Measurements from ENCODE around the gene TRAPPC2L. TPM values are rescaled to one million over a fixed set of nuclear protein-coding genes. Genes with fewer than 3 reads are reported as not detected.

Gene TRAPPC2L
- total and polyA plus RNA-seq, 7 donors = 30.7 to 56.5 (median 42.1) TPM

DNA sequence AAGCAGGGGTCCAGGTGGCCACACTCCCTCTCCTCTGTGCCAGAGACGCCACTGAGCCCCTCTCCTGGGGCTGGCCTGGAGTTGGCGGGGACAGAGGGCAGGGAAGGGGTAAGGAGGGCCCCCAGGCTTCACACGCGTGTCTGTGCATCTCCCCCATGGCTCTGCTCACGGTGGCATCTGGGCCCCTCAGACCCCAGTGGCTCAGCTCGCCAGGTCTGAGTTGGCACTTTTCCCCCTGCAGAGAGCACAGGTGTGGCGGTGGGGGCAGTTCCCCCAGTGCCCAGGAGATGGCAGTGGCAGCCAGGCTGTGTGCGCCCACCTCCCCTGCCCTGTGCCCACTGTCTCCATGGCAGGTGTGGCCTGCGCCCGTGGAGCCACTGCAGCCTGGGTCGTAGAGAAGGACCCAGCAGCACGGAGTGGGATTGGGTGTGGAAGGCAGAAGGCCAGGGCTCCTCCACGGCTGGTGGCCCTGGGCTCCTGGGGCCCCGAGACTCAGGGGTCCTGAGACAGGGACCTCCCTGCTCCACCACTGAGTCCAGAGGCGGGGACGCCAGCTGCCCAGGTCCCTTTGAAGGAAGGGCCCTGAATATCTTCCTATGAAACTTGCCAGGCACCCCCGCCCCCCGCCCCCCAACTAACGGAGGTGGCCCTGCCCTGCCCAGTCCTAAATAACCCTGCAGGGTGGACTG, 40.9 kb upstream of the TRAPPC2L start:
- TF ChIP-seq POLR2A (IDR thresholded peaks at IDR 0.05) (no peak), POLR2AphosphoS5 (IDR thresholded peaks at IDR 0.05) (peak in 1 of 4 donors; percentile 9), EP300 (IDR thresholded peaks at IDR 0.05) (no peak)
- TF ChIP-seq, protein P1, sequence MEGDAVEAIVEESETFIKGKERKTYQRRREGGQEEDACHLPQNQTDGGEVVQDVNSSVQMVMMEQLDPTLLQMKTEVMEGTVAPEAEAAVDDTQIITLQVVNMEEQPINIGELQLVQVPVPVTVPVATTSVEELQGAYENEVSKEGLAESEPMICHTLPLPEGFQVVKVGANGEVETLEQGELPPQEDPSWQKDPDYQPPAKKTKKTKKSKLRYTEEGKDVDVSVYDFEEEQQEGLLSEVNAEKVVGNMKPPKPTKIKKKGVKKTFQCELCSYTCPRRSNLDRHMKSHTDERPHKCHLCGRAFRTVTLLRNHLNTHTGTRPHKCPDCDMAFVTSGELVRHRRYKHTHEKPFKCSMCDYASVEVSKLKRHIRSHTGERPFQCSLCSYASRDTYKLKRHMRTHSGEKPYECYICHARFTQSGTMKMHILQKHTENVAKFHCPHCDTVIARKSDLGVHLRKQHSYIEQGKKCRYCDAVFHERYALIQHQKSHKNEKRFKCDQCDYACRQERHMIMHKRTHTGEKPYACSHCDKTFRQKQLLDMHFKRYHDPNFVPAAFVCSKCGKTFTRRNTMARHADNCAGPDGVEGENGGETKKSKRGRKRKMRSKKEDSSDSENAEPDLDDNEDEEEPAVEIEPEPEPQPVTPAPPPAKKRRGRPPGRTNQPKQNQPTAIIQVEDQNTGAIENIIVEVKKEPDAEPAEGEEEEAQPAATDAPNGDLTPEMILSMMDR (IDR thresholded peaks at IDR 0.05) = peak; percentile 19 to 60 (median 56)
- no peak for DNase-seq
- no peaks in the 10 kb centered on the region for H3K9me3 ChIP-seq
- H3K36me3 ChIP-seq = peaks cover 0 to 5% (median 0%) of the 10 kb centered on the region in 4 donors
- H3K4me1 ChIP-seq = peaks cover 0 to 22% (median 14%) of the 10 kb centered on the region in 4 donors
- no peaks in the 10 kb centered on the region for H3K27me3 ChIP-seq
- no peak overlapping the region for H3K4me3 ChIP-seq
- 28 to 52% methylated on average over 19 of the region's 19 CpGs for WGBS, 2 donors
- no peak overlapping the region for H3K27ac ChIP-seq
- intact Hi-C loops (cut with DNase I) = no loop called here

DNA sequence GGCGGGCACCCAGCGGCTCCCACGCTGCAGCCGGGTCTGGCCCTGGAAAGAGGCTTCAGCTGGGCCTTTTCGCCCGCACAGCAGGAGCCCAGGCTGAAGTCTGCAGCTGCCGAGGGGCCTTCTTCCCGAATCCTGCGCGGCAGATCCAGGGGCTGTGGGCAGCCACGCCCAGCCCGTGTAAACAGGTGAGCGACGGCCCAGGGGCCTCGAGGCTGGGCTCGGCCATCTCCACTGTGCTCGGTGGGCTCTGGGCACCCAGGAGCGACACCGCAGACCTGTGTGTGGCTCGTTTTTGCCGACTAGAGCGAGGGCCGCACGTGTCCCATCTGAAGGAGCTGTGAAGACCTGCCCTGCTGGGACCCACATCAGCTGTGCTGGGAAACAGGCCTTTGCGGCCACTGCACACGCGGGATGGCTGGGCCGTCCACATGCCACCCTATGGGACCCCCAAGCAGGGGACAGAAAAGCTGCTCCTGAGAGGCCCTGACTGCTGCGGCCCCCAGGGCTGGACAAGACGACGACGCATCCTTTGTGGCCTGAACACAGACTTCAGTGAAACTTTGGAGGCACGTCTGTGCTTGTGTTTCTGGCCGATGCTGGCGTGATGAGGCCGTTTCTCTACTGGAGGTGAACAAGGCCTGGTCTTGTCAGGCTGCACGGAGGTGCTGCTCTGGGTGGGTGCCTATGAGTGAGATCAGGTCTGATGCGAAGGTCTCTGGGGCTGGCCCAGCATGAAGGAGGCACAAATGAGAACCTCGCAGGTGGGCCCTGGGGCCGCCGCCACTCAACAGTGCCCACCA, 40.0 kb upstream of the TRAPPC2L start:
- intact Hi-C loops (cut with DNase I) = no loop called here
- H3K27me3 ChIP-seq = no peaks in the 10 kb centered on the region

DNA sequence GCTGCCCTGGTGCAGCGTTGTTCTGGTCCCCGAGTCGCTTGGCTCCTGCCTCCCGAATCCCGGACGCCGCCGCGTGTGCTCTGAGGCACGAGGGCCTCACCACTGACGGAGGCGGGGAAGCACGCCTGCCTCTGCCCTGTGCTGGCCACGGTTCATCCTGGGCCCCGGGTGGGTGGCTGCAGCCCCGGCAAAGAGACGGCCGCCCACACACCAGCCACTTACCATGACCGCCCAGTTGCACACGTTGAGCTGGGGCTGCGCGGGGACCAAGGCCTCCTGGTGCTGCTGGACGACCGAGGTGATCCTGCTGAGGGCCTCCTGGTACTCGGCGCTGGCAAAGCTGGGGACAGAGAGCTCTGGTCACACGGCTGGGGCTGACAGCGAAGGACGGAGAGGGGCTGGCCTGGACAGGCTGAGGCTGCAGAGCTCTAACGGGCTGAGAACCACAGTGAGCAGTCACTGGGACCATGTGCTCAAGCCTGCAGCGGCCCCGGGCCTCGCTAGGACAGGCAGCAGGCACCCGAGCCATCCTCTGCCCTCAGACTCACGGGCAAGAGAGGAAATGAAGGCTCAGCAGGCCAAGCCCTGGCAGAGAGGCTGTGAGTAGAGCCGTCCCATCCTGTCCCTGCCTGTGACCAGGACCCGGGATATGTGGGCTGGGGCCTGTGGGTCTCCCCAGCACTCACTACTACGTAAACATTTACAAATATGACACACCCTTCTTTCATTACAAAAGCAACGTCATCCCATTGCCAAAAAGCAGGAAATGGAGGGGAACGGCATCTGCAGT, 38.9 kb upstream of the TRAPPC2L start:
- Histone ChIP-seq H3K9me3 (no peaks in the 10 kb centered on the region), H3K36me3 (peaks cover 6 to 24% (median 7%) of the 10 kb centered on the region in 4 donors), H3K4me1 (peaks cover 0 to 6% (median 3%) of the 10 kb centered on the region in 4 donors), H3K27ac (no peak overlapping the region), H3K27me3 (no peaks in the 10 kb centered on the region), H3K4me3 (no peak overlapping the region)
- DNase-seq = no peak
- intact Hi-C loops (cut with DNase I) = no loop called here
- TF ChIP-seq POLR2A (IDR thresholded peaks at IDR 0.05) (no peak), POLR2AphosphoS5 (IDR thresholded peaks at IDR 0.05) (no peak), EP300 (IDR thresholded peaks at IDR 0.05) (no peak)
- TF ChIP-seq, protein P1 (IDR thresholded peaks at IDR 0.05) = no peak
- 86 to 88% methylated on average over 40 of the region's 40 CpGs for WGBS, 2 donors

More for the DNA sequence above, 40.0 kb upstream of the TRAPPC2L start:
- no peak for DNase-seq
- Histone ChIP-seq H3K4me3 (no peak overlapping the region), H3K4me1 (peaks cover 0 to 17% (median 12%) of the 10 kb centered on the region in 4 donors), H3K27ac (no peak overlapping the region), H3K36me3 (peaks cover 0 to 14% (median 2%) of the 10 kb centered on the region in 4 donors), H3K9me3 (no peaks in the 10 kb centered on the region)
- 70 to 83% methylated on average over 41 of the region's 41 CpGs for WGBS, 2 donors
- TF ChIP-seq EP300 (IDR thresholded peaks at IDR 0.05) (no peak), POLR2AphosphoS5 (IDR thresholded peaks at IDR 0.05) (no peak), POLR2A (IDR thresholded peaks at IDR 0.05) (no peak)
- TF ChIP-seq, protein P1 (IDR thresholded peaks at IDR 0.05) = no peak

DNA sequence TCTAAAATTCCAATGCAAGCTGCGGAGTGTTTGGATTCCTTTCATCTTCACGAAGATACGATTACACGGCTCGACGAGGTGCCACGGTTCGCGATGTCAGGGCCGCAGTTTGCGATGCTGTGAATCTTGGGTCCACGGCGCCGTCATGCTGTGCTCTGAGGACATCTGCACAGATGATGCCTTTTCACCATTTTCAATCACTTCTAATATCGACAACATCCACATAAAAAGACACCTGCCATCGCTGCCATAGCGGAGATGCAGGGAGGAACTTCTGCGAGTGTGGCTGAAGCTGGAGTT, 38.4 kb upstream of the TRAPPC2L start:
- no peaks in the 10 kb centered on the region for H3K9me3 ChIP-seq
- TF ChIP-seq POLR2AphosphoS5 (IDR thresholded peaks at IDR 0.05) (no peak), EP300 (IDR thresholded peaks at IDR 0.05) (no peak), POLR2A (IDR thresholded peaks at IDR 0.05) (no peak)
- TF ChIP-seq, protein P1 (IDR thresholded peaks at IDR 0.05) = no peak
- WGBS, 2 donors = 85 to 91% methylated on average over 18 of the region's 18 CpGs
- H3K4me3 ChIP-seq = no peak overlapping the region
- H3K27me3 ChIP-seq = no peaks in the 10 kb centered on the region
- intact Hi-C loops (cut with DNase I) = no loop called here
- peaks cover 0 to under 1% (median under 1%) of the 10 kb centered on the region in 4 donors for H3K4me1 ChIP-seq
- peaks cover 6 to 25% (median 7%) of the 10 kb centered on the region in 4 donors for H3K36me3 ChIP-seq
- DNase-seq = no peak
- H3K27ac ChIP-seq = no peak overlapping the region
